ENCODE measurements around the gene MX2. TPM values are rescaled to one million over a fixed set of nuclear protein-coding genes. Genes with fewer than 3 reads are reported as not detected.

Gene MX2
- total and polyA plus RNA-seq, 2 of the 4 experiments (the other 2 are of a cell fraction), result 0.53 to 0.54 TPM

DNA sequence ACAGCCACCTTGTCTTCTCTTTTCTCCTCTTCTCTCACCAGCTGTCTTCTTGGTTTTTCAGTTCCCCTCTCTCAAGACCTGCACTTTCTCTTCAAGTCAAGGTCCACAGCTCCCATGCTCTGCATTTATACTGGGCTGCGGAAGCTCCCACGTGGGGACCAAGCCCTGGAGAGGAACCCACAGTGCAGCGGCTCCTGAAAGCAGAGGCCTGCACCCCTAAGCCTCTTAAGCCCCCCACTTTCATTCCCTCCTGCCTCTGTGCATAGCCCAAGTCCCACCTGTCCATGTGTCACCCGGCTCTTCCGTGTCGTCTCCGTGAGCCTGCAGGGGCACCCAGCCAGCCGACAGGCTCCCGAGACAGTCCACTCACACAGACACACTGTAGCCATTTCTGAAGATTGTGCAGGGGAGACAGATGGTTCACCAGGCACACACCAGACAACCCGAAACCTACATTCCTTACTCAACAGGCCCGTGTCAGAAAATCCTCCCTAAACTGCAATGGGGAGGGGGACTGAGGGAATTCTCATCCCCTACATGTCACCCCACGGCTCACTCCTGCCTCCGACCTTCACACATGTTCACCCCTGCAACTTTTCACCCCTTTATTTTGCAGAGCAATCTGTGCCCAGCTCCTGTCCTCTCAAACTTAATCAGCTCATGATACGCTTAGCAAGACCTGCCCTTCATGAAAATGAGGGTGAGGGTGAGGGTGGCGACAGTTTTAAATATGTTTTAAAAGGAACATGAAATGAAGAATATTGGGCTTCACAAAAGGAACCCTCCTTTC lies 6.3 kb downstream of the MX2 start:
- H3K9ac ChIP-seq (ENCODE audit: low read depth, low read length), result no peak overlapping the region
- no peaks in the 10 kb centered on the region for H3K36me3 ChIP-seq (ENCODE audit: control insufficient read depth, insufficient read depth, low read length)
- ChIA-PET POLR2A (ENCODE audit: unreplicated experiment) (no interaction called here), CTCF (no interaction called here)
- no peak overlapping the region for H3K23ac ChIP-seq (ENCODE audit: low read depth, low read length)
- no peaks in the 10 kb centered on the region for H3K9me1 ChIP-seq (ENCODE audit: insufficient read depth, low read length)
- no peak overlapping the region for H3K18ac ChIP-seq (ENCODE audit: low read depth, low read length)
- no peak overlapping the region for H2BK15ac ChIP-seq (ENCODE audit: low read depth, low read length)
- no peaks in the 10 kb centered on the region for H3K79me1 ChIP-seq (ENCODE audit: low read depth in 1 of 2, low read length in 2 of 2)
- in situ Hi-C loops (cut with MboI; ENCODE audit: low sequenced_read_pairs), result no loop called here
- H3K4ac ChIP-seq (ENCODE audit: low read depth, low read length), result no peak overlapping the region
- H3K56ac ChIP-seq (ENCODE audit: extremely low read depth, insufficient read depth, low read length), result no peak overlapping the region
- no peaks in the 10 kb centered on the region; the same call in 1 of the 2 replicates for H3K27me3 ChIP-seq (ENCODE audit: control insufficient read depth, insufficient read depth, low read length)
- ATAC-seq (ENCODE audit: low read depth), result no peak
- no TSS peak for BruUV-seq (replicated peaks)
- no peak overlapping the region for H2BK120ac ChIP-seq (ENCODE audit: low read depth, low read length)
- WGBS, 2 experiments (ENCODE audit: extremely low coverage in 2 of 2, insufficient read length in 1 of 2), result no CpG with 5 or more reads among the region's 15 CpGs
- H3K27ac ChIP-seq (ENCODE audit: insufficient read depth, low read length), result no peak overlapping the region
- H4K8ac ChIP-seq (ENCODE audit: low read depth in 2 of 2, low read length in 2 of 2), result no peak overlapping the region
- H4K20me1 ChIP-seq (ENCODE audit: insufficient read depth, low read length), result no peaks in the 10 kb centered on the region
- H3K4me3 ChIP-seq (ENCODE audit: insufficient read depth, low read depth, low read length), result no peak overlapping the region
- intact Hi-C loops (cut with micrococcal nuclease), result no loop called here
- no peak for DNase-seq
- H3K14ac ChIP-seq (replicated peaks; ENCODE audit: low read depth, low read length), result no peak overlapping the region
- no peak overlapping the region for H4K91ac ChIP-seq (ENCODE audit: insufficient read depth, low read depth, low read length)
- no peak overlapping the region for H2AK9ac ChIP-seq (replicated peaks; ENCODE audit: low read depth, low read length, poor library complexity)
- no peak overlapping the region for H2BK20ac ChIP-seq (ENCODE audit: low read depth, low read length)
- H3K9me3 ChIP-seq (ENCODE audit: control insufficient read depth, insufficient read depth, low read length), result no peaks in the 10 kb centered on the region; the same call in 1 of the 2 replicates
- H3K4me2 ChIP-seq (ENCODE audit: low read depth, low read length), result no peak overlapping the region
- H2AFZ ChIP-seq (replicated peaks; ENCODE audit: low read length, poor library complexity), result no peak overlapping the region
- dilution Hi-C loops (cut with HindIII; ENCODE audit: low sequenced_read_pairs, unreplicated experiment), result no loop called here
- H3K4me1 ChIP-seq (ENCODE audit: control insufficient read depth, insufficient read depth, low read length), result peaks cover 4% of the 10 kb centered on the region
- TF ChIP-seq FOS (IDR thresholded peaks at IDR 0.05; ENCODE audit: low read depth, low read length) (no peak), CHD1 (IDR thresholded peaks at IDR 0.05; ENCODE audit: low read depth, low read length) (no peak), BHLHE40 (IDR thresholded peaks at IDR 0.05; ENCODE audit: low read depth, low read length) (no peak), NFE2L2 (IDR thresholded peaks at IDR 0.05; ENCODE audit: low read depth, low read length) (no peak), CEBPB (IDR thresholded peaks at IDR 0.05; ENCODE audit: low read depth, low read length) (no peak), MAFK (IDR thresholded peaks at IDR 0.05; ENCODE audit: low read depth, low read length) (no peak), MAZ (IDR thresholded peaks at IDR 0.05; ENCODE audit: borderline replicate concordance, low read depth, low read length) (no peak), POLR2A (IDR thresholded peaks at IDR 0.05; ENCODE audit: low read depth, low read length) (no peak), RAD21 (IDR thresholded peaks at IDR 0.05; ENCODE audit: low read length) (no peak), MXI1 (IDR thresholded peaks at IDR 0.05; ENCODE audit: borderline replicate concordance, low read depth, low read length) (no peak), RCOR1 (IDR thresholded peaks at IDR 0.05; ENCODE audit: insufficient replicate concordance, low read length) (no peak), ELK1 (IDR thresholded peaks at IDR 0.05; ENCODE audit: borderline replicate concordance, low read depth, low read length) (no peak)
- TF ChIP-seq, protein P1, sequence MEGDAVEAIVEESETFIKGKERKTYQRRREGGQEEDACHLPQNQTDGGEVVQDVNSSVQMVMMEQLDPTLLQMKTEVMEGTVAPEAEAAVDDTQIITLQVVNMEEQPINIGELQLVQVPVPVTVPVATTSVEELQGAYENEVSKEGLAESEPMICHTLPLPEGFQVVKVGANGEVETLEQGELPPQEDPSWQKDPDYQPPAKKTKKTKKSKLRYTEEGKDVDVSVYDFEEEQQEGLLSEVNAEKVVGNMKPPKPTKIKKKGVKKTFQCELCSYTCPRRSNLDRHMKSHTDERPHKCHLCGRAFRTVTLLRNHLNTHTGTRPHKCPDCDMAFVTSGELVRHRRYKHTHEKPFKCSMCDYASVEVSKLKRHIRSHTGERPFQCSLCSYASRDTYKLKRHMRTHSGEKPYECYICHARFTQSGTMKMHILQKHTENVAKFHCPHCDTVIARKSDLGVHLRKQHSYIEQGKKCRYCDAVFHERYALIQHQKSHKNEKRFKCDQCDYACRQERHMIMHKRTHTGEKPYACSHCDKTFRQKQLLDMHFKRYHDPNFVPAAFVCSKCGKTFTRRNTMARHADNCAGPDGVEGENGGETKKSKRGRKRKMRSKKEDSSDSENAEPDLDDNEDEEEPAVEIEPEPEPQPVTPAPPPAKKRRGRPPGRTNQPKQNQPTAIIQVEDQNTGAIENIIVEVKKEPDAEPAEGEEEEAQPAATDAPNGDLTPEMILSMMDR (conservative IDR thresholded peaks at IDR 0.05; ENCODE audit: low read depth, low read length), result no peak
- TF ChIP-seq, protein P2, sequence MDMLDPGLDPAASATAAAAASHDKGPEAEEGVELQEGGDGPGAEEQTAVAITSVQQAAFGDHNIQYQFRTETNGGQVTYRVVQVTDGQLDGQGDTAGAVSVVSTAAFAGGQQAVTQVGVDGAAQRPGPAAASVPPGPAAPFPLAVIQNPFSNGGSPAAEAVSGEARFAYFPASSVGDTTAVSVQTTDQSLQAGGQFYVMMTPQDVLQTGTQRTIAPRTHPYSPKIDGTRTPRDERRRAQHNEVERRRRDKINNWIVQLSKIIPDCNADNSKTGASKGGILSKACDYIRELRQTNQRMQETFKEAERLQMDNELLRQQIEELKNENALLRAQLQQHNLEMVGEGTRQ (IDR thresholded peaks at IDR 0.05; ENCODE audit: low read depth, low read length), result no peak
- no peak overlapping the region for H4K5ac ChIP-seq (ENCODE audit: low read depth, low read length)
- no peak overlapping the region for H2AK5ac ChIP-seq (ENCODE audit: low read depth, low read length)
- H2BK5ac ChIP-seq (ENCODE audit: low read depth, low read length, poor library complexity, severe bottlenecking), result no peak overlapping the region
